T47D (cell line): Measurements from ENCODE around the gene GPC2.
"Not testable (repeated sequence)": the region's sequence is repeated elsewhere in the genome, so short reads cannot be mapped to it uniquely, and the experiment has no call there.

Source experiments
- DNase-seq, 2 experiments: peaks; one replicate each; pipeline versions ENCODE4 v3.0.0 to v3.0.0-alpha.2; 2011 to 2012; ENCODE audit warnings: low read depth in 1 of 2, low spot score in 1 of 2
- JUND ChIP-seq: IDR thresholded peaks from 2 replicates; pipeline ENCODE4 v1.6.1; 2012; ENCODE audit warnings: low read depth
- in situ Hi-C: cut with HindIII; loops from 2 replicates; pipeline ENCODE4 v1.10.0; 2016; ENCODE audit warnings: low sequenced_read_pairs, low pct_unique_long_range_greater_than_20kb

The GPC2 gene, protein sequence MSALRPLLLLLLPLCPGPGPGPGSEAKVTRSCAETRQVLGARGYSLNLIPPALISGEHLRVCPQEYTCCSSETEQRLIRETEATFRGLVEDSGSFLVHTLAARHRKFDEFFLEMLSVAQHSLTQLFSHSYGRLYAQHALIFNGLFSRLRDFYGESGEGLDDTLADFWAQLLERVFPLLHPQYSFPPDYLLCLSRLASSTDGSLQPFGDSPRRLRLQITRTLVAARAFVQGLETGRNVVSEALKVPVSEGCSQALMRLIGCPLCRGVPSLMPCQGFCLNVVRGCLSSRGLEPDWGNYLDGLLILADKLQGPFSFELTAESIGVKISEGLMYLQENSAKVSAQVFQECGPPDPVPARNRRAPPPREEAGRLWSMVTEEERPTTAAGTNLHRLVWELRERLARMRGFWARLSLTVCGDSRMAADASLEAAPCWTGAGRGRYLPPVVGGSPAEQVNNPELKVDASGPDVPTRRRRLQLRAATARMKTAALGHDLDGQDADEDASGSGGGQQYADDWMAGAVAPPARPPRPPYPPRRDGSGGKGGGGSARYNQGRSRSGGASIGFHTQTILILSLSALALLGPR

GRCh38 chr7:100177045-100178001 is at the start of gene GPC2, which contains the start of gene STAG3:
Gene GPC2 (minus strand): TSS chr7:100177381. CDS start chr7:100177199, 182 bp downstream.
Gene STAG3 (plus strand): TSS chr7:100177918. CDS start chr7:100180557, 2,639 bp downstream.
- DNase-seq = peak; percentile 81 to 95
- in situ Hi-C loops = no loop called here
- no peak for TF ChIP-seq JUND

- in situ Hi-C loops, DNase-seq: not testable (repeated sequence)
These were observed 47.7 kb upstream of the GPC2 start for GRCh38 chr7:100224891-100225290.

DNA sequence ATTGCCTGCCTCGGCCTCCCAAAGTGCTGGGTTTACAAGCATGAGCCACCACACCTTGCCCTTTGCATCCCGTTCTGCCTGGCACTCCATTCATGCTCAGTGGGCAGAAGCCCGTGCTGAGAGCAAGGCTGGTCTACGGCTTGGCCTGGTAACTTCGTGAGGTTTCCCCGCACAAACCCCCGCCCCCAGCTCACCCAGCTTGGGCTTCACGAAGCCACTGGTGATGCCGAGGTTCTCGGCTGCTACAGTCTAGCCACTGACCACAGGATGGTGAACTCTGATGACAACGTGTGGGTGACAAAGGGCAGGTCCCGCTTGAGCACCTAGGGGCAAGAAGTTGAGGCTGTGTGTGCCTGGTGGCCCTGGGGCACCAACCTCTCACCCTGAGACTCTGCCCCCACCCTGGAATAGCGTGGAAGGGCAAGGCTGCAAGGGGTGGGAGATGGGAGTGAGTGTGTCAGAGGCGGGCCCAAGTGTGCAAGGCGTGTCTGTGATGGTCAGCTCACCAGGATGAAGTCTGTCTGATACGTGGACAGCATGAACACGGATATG is 46.3 kb upstream of the GPC2 start:
- in situ Hi-C loops, DNase-seq: not testable (repeated sequence)

GRCh38 chr7:100222445-100223132 is 45.4 kb upstream of the GPC2 start:
- in situ Hi-C loops = no loop called here
- no peak for DNase-seq
- no peak for TF ChIP-seq JUND

DNA sequence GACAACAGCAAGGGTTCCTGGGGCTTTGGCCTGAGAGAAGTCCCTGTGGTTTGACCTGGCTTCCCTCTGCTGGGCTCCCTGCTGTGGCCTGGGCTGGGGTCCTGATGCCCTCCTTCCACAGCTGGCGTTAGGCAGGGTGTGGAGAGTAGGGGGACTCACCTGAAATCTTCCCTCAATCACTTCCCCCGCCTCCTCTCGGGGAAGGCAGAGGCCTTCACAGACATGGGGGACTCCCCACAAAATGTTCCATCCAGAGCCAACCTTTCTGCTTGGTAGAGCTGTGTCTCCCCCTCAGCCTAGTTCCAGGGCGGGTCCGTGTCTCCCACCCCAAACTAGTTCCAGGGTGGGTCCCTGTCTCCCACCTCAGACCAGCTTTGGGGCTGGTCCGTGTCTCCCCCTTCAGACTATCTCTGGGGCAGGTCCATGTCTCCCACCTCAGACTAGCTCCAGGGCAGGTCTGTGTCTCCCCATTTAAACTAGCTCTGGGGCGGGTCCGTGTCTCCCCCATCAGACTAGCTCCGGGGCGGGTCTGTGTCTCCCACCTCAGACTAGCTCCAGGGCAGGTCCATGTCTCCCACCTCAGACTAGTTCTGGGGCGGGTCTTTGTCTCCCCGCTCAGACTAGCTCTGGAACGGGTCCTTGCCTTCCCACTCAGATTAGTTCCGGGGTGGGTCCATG is 44.7 kb upstream of the GPC2 start:
- DNase-seq = no peak
- in situ Hi-C loops = no loop called here
- no peak for TF ChIP-seq JUND

- in situ Hi-C loops = no loop called here
- no peak for TF ChIP-seq JUND
- no peak for DNase-seq
These were observed 44.1 kb upstream of the GPC2 start for GRCh38 chr7:100221231-100221718.

DNA sequence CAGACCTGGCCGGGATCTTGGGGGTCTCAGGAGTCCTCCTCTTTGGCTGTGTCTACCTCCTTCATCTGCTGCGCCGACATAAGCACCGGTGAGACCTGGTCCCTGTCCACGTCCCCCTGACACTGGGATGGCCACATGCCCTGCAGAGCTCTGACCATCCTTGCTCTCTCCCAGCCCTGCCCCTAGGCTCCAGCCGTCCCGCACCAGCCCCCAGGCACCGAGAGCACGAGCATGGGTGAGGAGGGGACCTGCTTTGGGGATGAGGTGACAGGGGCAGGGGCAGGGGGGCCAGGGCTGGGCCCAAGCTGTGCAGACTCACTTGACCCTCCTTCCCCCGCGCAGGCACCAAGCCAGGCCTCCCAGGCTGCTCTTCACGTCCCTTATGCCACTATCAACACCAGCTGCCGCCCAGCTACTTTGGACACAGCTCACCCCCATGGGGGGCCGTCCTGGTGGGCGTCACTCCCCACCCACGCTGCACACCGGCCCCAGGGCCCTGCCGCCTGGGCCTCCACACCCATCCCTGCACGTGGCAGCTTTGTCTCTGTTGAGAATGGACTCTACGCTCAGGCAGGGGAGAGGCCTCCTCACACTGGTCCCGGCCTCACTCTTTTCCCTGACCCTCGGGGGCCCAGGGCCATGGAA is 43.5 kb upstream of the GPC2 start:
- in situ Hi-C loops = no loop called here
- DNase-seq = no peak
- TF ChIP-seq JUND = no peak

DNA sequence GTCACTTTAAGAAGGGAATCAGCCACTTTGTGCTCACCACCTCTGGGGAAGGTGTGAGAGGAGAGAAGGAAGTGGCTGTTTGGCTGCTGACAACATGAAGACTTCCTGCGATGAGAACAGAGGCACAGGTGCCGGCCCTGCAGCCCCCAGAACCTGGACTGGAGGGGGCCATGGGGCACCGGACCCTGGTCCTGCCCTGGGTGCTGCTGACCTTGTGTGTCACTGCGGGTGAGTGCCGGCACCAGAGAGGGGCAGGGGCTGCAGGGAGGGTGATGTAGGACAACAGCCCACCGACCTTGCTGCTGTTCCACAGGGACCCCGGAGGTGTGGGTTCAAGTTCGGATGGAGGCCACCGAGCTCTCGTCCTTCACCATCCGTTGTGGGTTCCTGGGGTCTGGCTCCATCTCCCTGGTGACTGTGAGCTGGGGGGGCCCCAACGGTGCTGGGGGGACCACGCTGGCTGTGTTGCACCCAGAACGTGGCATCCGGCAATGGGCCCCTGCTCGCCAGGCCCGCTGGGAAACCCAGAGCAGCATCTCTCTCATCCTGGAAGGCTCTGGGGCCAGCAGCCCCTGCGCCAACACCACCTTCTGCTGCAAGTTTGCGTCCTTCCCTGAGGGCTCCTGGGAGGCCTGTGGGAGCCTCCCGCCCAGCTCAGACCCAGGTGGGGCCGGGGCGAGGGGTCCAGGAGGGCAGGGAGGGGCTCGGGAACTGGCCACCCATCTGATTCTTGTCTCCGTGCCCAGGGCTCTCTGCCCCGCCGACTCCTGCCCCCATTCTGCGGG is 42.8 kb upstream of the GPC2 start, which contains the start of gene PVRIG:
PVRIG (plus strand) TSS at position 149 of the 785 bp plus-strand sequence; CDS start at position 171, 22 bp downstream.
- in situ Hi-C loops, DNase-seq: not testable (repeated sequence)

DNA sequence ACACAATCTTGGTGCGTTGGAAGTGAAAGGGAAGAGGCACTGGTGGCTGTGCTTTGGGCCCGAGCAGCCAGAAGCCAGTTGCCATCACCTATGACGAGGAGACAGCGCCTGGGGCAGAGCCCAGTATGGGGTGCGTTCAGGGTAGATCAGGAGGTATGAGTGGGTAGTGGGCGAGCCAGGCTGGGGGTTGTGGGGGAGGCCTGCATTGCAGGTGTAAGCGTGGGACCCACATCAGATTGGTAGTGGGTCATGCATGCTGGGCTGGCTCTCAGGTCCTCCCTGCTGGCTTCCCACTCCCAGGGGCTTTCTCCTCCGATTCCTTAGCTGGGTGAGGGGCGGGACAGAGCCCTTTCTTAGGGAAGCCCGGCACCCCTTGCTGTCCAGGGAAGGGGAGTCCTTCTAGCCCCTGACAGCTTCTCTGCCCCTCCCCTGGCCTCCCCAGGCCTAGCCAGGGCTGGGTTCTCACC is 42.1 kb upstream of the GPC2 start:
- no peak for TF ChIP-seq JUND
- in situ Hi-C loops = no loop called here
- no peak for DNase-seq

GRCh38 chr7:100217934-100218333 is 40.8 kb upstream of the GPC2 start:
- in situ Hi-C loops, DNase-seq: not testable (repeated sequence)
